Mucosa of descending colon (tissue), 3 donors: ENCODE data around the gene PALS1. TPM values are rescaled to one million over a fixed set of nuclear protein-coding genes. Genes with fewer than 3 reads are reported as not detected.
"Not testable (repeated sequence)": the region's sequence is repeated elsewhere in the genome, so short reads cannot be mapped to it uniquely, and the experiment has no call there.

ENCODE experiments used
- ATAC-seq: fragments of 200-7000 bp; cut with Tn5 transposase; one replicate; pipeline ENCODE4 v1.9.1; 2020; ENCODE audit warnings: mild to moderate bottlenecking, moderate library complexity
- DNase-seq, 3 donors: peaks; one replicate each; pipeline ENCODE4 v3.0.0-alpha.2; 2020
- H3K36me3 ChIP-seq: fragments of 200-600 bp; one replicate; pipeline ENCODE4 v1.8.0; 2021; ENCODE audit warnings: low read depth, mild to moderate bottlenecking
- H3K4me1 ChIP-seq: fragments of 200-600 bp; one replicate; pipeline ENCODE4 v1.8.0; 2021; ENCODE audit warnings: low read depth, mild to moderate bottlenecking
- H3K4me3 ChIP-seq: fragments of 200-600 bp; one replicate; pipeline ENCODE4 v1.8.0; 2021; ENCODE audit warnings: mild to moderate bottlenecking
- H3K9me3 ChIP-seq: fragments of 200-600 bp; one replicate; pipeline ENCODE4 v1.8.0; 2021; ENCODE audit warnings: mild to moderate bottlenecking
- intact Hi-C, 2 donors: fragments of 100-400 bp; cut with DNase I in 1 of 2; cut with micrococcal nuclease in 1 of 2; formaldehyde crosslinking; loops; one replicate each; pipeline versions ENCODE4 v1.11.0 to v1.11.1; 2022; cut with DNase I, micrococcal nuclease
- total RNA-seq, 3 donors: library from RNA; stranded (reverse); fragmentation: NEBNext Ultra II Directional in 2 of 3; extraction: Animal tissue kit (Norgen Biotek cat#: 25700) in 2 of 3; gene quantifications; one replicate each; pipeline versions ENCODE4 v1.2.1 to v1.2.4, GENCODE V29; 2021 to 2023
- TF ChIP-seq, protein P1 (sequence below): fragments of 200-600 bp; IDR thresholded peaks from one replicate; pipeline ENCODE4 v1.8.0; 2022; ENCODE audit warnings: antibody characterized with exemption, mild to moderate bottlenecking
- donor health status: DM: no; HTN: no; CAD: no; lungs with moderate emphysema.
- donor health status: DM: no; HTN: no; CAD: no.
- donor health status: DM: no; HTN: yes; CAD: no.

Gene PALS1
- total RNA-seq, 3 donors from 2014 or later = 37.0 to 55.2 (median 44.3) TPM

DNA sequence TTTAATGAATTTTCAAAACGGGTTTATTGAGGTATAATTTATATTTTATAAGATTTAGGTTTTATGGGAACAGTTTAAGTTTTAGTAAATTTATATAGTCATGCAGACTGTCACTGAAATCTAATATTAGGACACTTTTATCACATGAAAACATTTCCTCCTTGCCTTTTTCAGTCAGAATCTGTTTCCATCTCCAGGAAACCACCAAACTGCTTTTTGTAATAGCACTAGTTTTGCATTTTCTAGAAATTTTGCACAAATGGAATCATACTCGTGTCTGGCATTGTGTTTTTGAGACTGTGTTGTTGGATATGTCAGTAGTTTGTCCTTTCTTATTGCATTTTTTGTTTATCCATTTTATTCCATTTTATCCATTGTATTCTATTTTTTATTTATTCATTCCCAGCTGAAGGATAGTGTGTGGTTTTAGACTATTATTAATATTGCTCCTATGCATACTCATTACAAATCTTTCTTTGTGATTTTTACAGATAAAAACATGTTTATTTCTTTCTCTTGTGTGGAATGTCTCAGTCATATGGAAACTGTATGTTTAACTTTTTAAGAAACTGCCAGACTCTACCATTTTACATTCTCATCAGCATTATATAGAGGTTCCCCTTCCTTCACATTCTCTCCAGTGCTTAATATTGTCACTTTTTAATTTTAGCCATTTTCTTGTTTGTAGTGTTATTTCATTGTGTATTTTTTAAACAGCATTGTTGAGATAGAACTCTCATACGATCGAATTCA lies 26.5 kb downstream of the PALS1 start:
- DNase-seq (no peak), ATAC-seq (no peak)
- H3K4me1 ChIP-seq = no peaks in the 10 kb centered on the region
- TF ChIP-seq, protein P1, sequence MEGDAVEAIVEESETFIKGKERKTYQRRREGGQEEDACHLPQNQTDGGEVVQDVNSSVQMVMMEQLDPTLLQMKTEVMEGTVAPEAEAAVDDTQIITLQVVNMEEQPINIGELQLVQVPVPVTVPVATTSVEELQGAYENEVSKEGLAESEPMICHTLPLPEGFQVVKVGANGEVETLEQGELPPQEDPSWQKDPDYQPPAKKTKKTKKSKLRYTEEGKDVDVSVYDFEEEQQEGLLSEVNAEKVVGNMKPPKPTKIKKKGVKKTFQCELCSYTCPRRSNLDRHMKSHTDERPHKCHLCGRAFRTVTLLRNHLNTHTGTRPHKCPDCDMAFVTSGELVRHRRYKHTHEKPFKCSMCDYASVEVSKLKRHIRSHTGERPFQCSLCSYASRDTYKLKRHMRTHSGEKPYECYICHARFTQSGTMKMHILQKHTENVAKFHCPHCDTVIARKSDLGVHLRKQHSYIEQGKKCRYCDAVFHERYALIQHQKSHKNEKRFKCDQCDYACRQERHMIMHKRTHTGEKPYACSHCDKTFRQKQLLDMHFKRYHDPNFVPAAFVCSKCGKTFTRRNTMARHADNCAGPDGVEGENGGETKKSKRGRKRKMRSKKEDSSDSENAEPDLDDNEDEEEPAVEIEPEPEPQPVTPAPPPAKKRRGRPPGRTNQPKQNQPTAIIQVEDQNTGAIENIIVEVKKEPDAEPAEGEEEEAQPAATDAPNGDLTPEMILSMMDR = no peak
- no peaks in the 10 kb centered on the region for H3K36me3 ChIP-seq
- intact Hi-C loops = no loop called here
- no peak overlapping the region for H3K4me3 ChIP-seq
- H3K9me3 ChIP-seq = no peaks in the 10 kb centered on the region

DNA sequence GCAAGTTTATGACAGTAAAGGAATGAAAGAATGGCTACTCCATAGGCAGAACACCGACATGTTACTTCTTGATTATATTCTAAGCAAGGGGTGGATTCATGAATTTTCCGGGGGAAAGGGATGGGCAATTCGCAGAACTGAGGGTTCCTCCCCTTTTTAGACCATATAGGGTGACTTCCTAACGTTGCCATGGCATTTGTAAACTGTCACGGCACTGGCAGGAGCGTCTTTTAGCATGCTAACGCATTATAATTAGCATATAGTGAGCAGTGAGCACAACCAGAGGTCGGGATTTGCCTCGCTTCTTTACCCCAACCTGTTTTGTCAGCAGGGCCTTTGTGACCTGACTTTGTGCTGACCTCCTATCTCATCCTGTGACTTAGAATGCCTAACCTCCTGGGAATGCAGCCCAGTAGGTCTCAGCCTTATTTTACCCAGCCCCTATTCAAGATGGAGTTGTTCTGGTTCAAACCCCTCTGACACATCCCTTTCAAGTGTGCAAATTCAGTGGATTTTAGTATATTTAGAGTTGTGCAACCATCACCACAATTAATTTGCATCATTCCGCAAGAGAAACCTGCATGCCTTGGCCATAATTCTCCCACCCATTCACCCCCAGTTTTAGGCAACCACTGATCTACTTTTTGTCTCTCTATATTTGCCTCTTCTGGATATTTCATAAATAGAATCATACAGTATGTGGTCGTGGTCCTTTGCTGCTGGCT lies 27.4 kb downstream of the PALS1 start:
- H3K4me3 ChIP-seq = no peak overlapping the region
- no peaks in the 10 kb centered on the region for H3K4me1 ChIP-seq
- DNase-seq = no peak
- intact Hi-C loops = no loop called here
- no peaks in the 10 kb centered on the region for H3K36me3 ChIP-seq
- ATAC-seq = no peak
- no peaks in the 10 kb centered on the region for H3K9me3 ChIP-seq
- TF ChIP-seq, protein P1 = no peak

DNA sequence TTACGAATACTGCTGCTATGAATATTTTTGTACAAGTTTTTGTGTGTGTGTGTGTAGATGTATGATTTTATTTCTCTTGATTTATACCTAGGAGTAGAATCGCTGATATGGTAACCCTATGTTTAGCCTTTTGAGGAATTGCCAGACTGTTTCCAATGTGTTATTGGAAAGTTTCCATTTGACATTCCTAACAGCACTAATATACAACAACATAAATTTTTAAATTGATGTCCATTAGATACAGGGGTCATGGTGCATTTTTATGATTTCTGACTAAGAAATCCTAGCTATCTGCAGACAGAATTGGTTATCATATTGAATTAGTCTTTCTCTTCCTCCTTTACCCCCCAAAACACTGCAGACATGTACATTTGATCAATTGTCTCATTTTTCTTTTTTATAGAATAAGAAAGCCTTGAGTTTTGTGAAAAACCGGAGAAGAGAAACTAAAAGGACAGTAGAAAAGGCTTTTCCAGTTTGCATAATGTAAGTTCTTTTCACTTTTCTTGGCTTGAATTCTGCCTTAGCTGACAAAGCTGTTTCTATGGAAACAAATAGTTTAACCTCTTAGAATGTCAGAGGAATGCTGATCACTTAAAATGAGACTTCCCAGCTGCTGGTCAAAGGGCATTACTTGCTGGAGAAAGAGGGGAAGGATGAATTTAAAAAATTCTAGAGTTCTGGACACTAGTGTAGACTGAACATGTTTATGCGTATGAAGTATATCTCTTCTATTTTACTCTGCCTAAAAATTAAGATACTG lies 28.2 kb downstream of the PALS1 start:
- Histone ChIP-seq H3K9me3 (no peaks in the 10 kb centered on the region), H3K36me3 (no peaks in the 10 kb centered on the region), H3K4me3 (no peak overlapping the region), H3K4me1 (no peaks in the 10 kb centered on the region)
- DNase-seq = no peak
- TF ChIP-seq, protein P1 = no peak
- intact Hi-C loops = no loop called here
- no peak for ATAC-seq

DNA sequence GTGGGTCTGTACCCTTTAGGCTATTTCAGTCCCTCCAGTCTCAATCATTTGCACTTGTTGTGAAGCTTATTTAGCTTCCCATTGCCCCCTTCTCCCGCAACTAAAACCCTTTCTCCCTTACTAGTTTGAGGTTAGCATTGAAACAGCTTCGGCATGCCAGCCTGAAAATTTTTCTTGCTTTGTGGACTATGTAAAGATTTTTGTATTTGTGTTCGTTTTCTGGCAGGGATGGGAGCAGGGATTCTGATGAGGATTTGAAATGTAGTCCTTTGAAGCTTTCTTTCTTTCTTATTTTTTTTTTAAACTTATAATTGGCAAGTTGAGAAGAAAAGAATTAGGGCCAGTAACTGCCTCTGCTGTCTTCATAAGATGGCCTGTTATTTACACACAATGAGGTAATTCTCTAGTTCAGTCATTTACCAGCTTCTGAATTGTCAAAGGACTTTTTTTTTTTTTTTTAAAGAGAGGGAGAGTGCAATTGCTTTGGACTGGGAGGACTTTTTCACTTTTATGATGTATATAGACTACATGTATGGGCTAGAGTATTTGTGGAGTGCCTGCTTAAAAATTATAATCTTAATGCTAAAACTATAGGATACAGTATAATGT lies 29.0 kb downstream of the PALS1 start:
- TF ChIP-seq, protein P1 = no peak
- Histone ChIP-seq H3K36me3 (no peaks in the 10 kb centered on the region), H3K4me1 (no peaks in the 10 kb centered on the region), H3K9me3 (no peaks in the 10 kb centered on the region), H3K4me3 (no peak overlapping the region)
- DNase-seq (no peak), ATAC-seq (peak; percentile 44)
- intact Hi-C loops = no loop called here

DNA sequence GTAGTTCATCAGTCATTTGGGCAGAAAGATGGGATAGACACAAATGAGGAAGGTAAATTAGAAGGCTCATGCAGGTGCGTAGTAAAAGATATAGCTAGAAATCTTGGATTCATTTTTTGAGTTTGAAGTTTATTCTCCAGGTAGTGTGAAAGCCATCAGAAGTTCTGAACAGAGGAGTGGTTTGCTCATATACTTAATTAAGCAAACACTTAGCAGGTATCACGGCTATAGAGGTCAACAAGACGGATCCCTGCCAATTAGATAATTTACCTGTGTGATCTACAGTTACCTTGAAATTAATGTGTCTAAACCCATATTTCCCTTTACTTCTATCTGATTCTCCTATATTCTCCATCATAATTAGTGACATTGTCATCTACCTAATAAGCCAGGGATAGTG lies 29.7 kb downstream of the PALS1 start:
- TF ChIP-seq, protein P1 = no peak

DNA sequence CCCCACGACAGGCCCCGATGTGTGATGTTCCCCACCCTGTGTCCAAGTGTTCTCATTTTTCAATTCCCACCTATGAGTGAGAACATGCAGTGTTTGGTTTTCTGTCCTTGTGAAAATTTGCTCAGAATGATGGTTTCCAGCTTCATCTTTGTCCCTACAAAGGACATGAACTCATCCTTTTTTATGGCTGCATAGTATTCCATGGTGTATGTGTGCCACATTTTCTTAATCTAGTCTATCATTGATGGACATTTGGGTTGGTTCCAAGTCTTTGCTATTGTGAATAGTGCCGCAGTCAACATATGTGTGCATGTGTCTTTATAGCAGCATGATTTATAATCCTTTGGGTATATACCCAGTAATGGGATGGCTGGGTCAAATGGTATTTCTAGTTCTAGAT lies 32.0 kb downstream of the PALS1 start:
- ATAC-seq, H3K4me3 ChIP-seq, H3K4me1 ChIP-seq, DNase-seq, H3K9me3 ChIP-seq, H3K36me3 ChIP-seq, intact Hi-C loops: not testable (repeated sequence)

More for the DNA sequence above, 29.7 kb downstream of the PALS1 start:
- DNase-seq (no peak), ATAC-seq (no peak)
- H3K4me3 ChIP-seq = no peak overlapping the region
- no peaks in the 10 kb centered on the region for H3K4me1 ChIP-seq
- no peaks in the 10 kb centered on the region for H3K36me3 ChIP-seq
- no peaks in the 10 kb centered on the region for H3K9me3 ChIP-seq
- intact Hi-C loops = no loop called here
